Measurements from ENCODE around the gene ACY1. TPM values are rescaled to one million over a fixed set of nuclear protein-coding genes. Genes with fewer than 3 reads are reported as not detected.

Gene ACY1
- polyA plus RNA-seq, 1 experiment = 55.7 TPM

GRCh38 chr3:52021489-52022268, 38.3 kb downstream of the ACY1 start:
- H3K36me3 ChIP-seq (ENCODE audit: control insufficient read depth, insufficient read depth, low read length) = no peaks in the 10 kb centered on the region
- DNase-seq (ENCODE audit: low read depth) = no peak
- ChIA-PET CTCF (interaction anchor here (1.0 to 1.9 kb wide), 5 partner anchors 18 to 121 kb away, joined by 3 to 7 read pairs (median 4); no protein-coding TSS in a partner anchor), POLR2A (interaction anchor here (0.6 kb wide), 1 partner anchor 87 kb away, joined by 3 read pairs; no protein-coding TSS in a partner anchor)
- H3K27me3 ChIP-seq (ENCODE audit: control insufficient read depth, insufficient read depth, low read length) = no peaks in the 10 kb centered on the region
- TF ChIP-seq, protein P1, sequence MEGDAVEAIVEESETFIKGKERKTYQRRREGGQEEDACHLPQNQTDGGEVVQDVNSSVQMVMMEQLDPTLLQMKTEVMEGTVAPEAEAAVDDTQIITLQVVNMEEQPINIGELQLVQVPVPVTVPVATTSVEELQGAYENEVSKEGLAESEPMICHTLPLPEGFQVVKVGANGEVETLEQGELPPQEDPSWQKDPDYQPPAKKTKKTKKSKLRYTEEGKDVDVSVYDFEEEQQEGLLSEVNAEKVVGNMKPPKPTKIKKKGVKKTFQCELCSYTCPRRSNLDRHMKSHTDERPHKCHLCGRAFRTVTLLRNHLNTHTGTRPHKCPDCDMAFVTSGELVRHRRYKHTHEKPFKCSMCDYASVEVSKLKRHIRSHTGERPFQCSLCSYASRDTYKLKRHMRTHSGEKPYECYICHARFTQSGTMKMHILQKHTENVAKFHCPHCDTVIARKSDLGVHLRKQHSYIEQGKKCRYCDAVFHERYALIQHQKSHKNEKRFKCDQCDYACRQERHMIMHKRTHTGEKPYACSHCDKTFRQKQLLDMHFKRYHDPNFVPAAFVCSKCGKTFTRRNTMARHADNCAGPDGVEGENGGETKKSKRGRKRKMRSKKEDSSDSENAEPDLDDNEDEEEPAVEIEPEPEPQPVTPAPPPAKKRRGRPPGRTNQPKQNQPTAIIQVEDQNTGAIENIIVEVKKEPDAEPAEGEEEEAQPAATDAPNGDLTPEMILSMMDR (IDR thresholded peaks at IDR 0.05; ENCODE audit: insufficient read depth, low read depth, low read length) = no peak
- H3K4me3 ChIP-seq (ENCODE audit: low read depth, low read length) = no peak overlapping the region

GRCh38 chr3:52022323-52023100, 39.2 kb downstream of the ACY1 start:
- CTCF ChIA-PET = interaction anchor here (1.0 to 1.7 kb wide), 4 partner anchors 15 to 100 kb away, joined by 3 to 7 read pairs (median 5); no protein-coding TSS in a partner anchor
- Histone ChIP-seq H3K27me3 (ENCODE audit: control insufficient read depth, insufficient read depth, low read length) (no peaks in the 10 kb centered on the region), H3K4me3 (ENCODE audit: low read depth, low read length) (no peak overlapping the region), H3K36me3 (ENCODE audit: control insufficient read depth, insufficient read depth, low read length) (no peaks in the 10 kb centered on the region)
- DNase-seq (ENCODE audit: low read depth) = no peak
- TF ChIP-seq, protein P1 (IDR thresholded peaks at IDR 0.05; ENCODE audit: insufficient read depth, low read depth, low read length) = no peak
- POLR2A ChIA-PET = no interaction called here

GRCh38 chr3:52023101-52023770, 39.9 kb downstream of the ACY1 start:
- H3K4me3 ChIP-seq (ENCODE audit: low read depth, low read length) = no peak overlapping the region
- no peaks in the 10 kb centered on the region for H3K36me3 ChIP-seq (ENCODE audit: control insufficient read depth, insufficient read depth, low read length)
- no peaks in the 10 kb centered on the region for H3K27me3 ChIP-seq (ENCODE audit: control insufficient read depth, insufficient read depth, low read length)
- TF ChIP-seq, protein P1 (IDR thresholded peaks at IDR 0.05; ENCODE audit: insufficient read depth, low read depth, low read length) = no peak
- DNase-seq (ENCODE audit: low read depth) = no peak
- ChIA-PET CTCF (interaction anchor here (0.9 to 1.7 kb wide), 5 partner anchors 15 to 100 kb away, joined by 3 to 7 read pairs (median 3); no protein-coding TSS in a partner anchor), POLR2A (no interaction called here)

DNA sequence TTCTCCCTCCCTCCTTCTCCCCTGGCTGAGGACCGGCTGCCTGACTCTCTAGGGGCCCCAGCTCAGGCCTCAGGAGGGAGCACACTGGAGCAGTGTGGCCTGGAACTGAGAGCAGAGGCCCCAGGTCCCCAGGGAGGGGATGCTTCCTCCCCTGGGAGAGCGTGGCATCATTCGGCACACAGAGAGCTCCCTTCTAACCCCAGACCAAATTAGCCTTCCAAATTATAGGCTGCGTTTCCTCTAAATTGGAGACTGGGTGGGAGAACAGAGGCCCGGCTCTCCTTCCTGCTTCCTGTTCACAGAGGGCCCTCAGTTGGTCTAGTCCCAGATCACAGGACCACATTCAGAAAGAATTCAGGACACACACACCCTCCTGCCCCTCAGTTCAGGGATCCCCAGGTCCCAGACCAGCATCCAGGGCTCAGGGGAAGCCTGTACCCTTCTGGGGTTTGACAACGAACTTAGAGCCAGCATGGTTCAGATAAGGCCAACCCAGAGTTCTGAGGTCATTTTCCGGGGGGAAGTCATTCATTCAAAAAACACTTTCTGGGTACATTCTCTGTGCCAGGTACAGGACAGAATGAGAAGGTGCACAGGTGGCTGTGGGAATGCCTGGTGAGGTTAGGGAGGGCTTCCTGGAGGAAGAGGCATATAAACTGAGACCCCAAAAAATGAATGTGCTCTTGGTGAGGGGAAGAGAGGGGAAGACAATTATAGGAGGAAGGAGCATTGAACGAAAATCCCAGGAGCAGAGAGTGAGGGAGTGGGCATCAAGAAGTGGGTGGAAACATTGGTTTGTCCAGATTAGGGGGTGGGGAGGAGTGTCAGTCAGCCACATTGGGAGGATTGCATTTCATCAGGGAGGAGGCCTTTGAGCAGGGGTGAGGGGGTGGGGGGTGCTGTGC, 40.8 kb downstream of the ACY1 start:
- TF ChIP-seq, protein P1 (IDR thresholded peaks at IDR 0.05; ENCODE audit: insufficient read depth, low read depth, low read length) = no peak
- no peak overlapping the region for H3K4me3 ChIP-seq (ENCODE audit: low read depth, low read length)
- DNase-seq (ENCODE audit: low read depth) = no peak
- no peaks in the 10 kb centered on the region for H3K36me3 ChIP-seq (ENCODE audit: control insufficient read depth, insufficient read depth, low read length)
- no peaks in the 10 kb centered on the region for H3K27me3 ChIP-seq (ENCODE audit: control insufficient read depth, insufficient read depth, low read length)
- POLR2A ChIA-PET = no interaction called here
- CTCF ChIA-PET = interaction anchor here (0.9 to 1.8 kb wide), 5 partner anchors 14 to 99 kb away, joined by 3 to 7 read pairs (median 4); no protein-coding TSS in a partner anchor
